SIG-M5 treated with dmso at 0.1 percent for 504 hours (cell line): ENCODE measurements around the gene CPLX1.

Experiments used
- DNase-seq: peaks from one replicate; lab custom pipeline; 2025; ENCODE audit not compliant: unreplicated experiment; lab: John Stamatoyannopoulos, UW

The CPLX1 gene

DNA sequence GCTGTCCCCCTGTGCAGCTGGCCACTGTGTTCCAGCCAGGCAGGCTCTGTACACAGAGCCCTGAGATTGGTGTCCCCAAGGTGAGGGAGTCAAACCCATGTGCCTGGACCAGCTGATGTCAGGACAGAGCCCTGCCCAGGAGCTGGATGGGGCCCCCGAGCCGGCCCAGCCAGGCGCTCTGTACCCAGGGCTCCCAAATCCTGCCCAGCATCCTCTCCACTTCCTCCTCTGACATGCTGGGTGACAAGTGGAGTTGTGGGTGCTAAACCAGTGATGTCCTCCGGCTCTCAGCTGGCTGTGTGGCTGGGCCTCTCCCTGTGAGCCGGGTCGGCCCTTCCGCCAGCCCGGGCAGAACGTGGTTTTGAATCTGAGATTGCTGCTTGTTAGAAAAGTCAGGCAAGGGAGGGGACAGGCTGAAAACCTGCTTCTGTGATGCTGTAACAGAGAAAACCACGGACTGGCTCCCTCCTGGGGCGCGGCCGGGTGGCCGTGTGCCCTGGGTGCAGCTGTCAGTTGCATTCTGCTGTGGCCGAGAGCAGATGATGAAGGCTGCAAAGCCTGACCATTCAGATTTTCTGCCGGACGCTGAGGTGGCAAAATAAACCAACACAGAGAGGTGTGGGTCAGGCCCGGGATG is 7.9 kb upstream of the CPLX1 start:
- DNase-seq = no peak

DNA sequence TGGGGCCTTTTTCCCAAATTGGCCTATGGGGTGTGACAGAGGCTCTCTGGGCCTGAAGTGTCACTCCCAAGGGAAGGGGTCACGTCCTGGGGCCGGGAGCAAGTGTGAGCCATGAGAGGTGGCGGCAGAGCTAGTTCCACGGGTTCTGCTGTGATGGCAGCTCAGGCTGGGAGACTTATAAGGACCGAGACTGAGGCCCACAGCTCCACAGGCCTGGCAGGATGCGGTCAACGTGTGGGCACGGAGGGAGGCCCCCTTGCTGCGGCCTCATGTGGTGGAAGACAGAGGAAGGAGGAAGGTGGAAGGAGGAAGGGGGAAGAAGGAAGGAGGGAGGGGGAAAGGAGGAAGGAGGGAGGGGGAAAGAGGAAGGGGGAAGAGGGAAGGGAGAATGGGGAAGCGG is 7.2 kb upstream of the CPLX1 start:
- no peak for DNase-seq

DNA sequence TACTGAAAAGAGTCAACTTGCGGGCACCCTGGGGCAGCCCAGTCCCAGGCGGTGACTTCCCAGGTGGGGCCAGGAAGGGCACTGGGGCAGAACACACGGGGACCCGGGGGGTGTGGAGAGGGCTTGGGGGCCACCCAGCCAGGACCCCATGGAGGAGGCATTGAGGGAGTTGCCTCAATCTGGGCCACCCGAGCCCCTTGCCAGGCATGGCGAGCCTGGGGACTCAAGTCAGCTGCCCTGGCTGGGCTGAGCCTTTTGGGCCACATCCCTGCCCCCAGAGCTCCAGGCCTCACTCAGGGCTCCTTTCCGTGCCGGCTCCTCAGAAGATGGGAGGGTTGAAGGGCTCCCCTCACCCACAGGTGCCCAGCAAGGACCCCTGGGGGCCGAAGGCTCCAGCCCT is 6.6 kb upstream of the CPLX1 start:
- DNase-seq = no peak

GRCh38 chr4:832108-832507 is 6.2 kb upstream of the CPLX1 start:
- no peak for DNase-seq

GRCh38 chr4:831483-831805 is 5.5 kb upstream of the CPLX1 start:
- DNase-seq = no peak

DNA sequence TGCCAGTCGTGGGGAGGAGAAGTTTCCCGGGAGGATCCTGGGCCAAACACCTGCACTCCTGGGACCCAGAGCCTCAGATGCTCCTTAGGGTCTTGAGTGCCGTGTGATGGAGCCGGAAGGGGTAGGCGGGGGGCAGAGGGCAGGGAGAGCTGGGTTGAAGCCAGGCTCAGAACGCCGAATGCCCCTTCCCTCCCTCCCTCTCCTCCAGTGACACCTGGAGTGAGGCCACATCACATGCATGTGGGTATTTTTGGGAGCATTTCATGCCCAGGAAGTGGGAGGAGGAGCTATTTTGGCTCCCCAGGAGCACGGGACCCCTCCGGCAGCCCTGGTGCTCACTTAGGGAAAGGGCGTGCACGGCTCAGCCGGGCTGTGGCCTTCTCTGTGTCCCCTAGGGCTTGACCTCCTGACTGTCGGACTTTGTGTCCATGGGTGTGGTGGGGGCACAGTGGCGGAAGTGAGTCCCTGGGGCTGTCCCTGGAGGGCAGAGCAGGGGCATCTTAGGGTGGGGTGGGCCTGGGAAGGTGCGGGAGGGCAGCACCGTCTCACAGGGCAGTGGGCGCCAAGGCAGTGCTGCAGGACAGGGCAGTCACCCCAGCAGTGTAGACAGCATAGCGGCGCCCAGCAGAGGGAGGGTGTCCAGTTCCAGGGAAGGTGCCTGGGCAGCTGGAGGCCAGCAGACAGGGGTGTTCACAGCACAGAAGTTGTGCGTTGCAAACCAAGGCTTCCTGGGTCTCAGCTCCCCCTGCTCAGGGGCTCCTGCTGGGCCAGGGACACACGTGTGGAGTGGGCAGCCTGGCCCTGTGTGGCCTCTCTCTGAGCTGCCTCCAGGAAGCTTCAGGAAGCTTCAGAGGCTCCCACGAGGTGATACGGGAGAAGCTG is 4.9 kb upstream of the CPLX1 start:
- no peak for DNase-seq

GRCh38 chr4:829761-830600 is 4.1 kb upstream of the CPLX1 start:
- DNase-seq = no peak

DNA sequence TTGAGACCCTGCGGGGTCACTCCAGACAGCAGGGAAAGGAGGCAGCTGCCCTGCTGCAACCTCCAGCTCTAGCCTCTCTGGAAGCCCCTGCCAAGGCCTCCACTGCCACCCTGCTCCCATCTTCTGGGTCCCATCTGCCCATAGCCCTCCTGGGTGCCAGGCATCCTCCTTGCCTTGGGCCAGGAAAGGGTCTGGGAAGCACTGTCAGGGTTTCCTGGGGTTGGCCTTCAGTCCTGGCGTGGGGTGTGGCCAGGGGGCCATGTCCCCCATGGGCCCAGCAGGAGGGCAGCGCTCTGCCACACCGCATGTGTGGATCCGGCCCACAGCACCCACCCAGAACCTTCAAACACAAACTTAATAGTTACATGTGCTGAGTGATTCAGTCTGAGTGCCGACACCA is 3.4 kb upstream of the CPLX1 start:
- DNase-seq = no peak

DNA sequence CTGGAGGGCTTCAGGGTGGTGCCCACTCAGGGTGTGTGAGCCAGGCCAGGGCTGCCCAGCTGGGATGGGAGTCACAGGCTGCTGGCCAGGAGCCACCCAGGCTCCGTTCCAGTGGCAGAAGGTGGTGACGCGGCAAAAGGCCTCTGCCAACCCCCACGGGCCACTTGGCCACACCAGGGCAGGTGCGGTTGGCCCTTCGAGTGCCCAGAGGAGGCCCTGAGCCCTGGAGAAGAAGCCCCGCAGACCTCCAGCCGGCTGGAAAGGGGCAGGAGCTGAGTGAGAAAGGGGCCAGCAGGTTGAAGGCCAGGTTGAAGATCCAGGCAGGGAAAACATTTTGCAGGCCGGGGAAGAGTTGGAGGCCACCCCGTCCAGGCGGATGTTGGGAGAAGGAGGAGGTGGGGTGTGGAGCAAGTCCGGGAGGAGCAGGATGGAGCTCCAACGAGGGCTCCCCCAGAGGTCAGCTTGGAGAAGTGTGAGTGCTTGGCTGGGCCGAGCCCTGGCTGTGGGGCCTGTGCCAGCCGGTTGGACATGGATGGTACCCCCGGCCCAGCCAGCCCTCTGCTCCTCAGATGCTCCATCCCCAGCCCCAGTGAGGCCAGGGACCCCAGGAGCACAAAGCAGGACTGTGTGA is 2.8 kb upstream of the CPLX1 start:
- no peak for DNase-seq

DNA sequence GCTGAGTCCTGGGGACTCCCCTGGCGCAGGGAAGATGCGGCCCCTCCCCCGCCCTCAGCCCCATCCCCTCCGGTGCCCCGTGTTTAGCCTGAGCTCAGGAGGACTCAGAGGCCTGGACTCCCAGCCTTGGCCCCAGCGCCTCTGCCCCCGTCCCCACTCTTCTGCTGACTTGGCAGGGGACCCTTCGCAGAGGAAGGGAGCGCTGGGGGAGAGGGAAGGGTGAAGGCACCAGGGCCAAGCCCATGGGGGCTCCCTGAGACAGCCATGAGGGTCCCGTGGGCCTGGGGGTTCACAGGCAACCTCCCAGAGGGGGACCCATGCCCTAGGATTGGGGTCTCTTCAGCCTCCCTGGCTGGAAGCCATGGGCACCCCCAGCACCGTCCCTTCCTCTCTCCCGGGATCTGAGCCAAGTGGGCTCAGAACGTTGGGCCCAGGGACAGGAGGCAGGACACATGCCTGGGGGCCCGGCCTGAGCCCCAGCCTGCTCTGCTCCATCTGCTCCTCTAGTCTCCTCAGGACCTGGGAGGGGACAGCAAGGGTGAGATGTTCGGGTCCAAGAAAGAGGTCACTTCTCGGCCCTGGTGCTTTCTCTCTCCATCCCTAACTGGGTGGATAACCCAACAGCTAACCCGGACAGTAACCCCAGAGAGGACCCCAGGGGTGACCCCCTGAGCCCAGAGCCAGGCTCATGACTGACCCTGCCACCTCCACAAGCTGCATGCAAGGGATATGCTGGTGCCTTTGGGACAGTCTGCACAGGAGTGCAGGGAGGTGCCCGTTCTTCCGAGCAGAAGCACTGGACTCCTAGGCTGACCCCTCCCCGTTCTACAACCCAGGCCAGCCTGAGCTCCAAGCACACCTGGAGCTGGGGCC is 1.5 kb upstream of the CPLX1 start:
- no peak for DNase-seq

GRCh38 chr4:826508-827208 is 729 bp upstream of the CPLX1 start:
- DNase-seq = no peak

DNA sequence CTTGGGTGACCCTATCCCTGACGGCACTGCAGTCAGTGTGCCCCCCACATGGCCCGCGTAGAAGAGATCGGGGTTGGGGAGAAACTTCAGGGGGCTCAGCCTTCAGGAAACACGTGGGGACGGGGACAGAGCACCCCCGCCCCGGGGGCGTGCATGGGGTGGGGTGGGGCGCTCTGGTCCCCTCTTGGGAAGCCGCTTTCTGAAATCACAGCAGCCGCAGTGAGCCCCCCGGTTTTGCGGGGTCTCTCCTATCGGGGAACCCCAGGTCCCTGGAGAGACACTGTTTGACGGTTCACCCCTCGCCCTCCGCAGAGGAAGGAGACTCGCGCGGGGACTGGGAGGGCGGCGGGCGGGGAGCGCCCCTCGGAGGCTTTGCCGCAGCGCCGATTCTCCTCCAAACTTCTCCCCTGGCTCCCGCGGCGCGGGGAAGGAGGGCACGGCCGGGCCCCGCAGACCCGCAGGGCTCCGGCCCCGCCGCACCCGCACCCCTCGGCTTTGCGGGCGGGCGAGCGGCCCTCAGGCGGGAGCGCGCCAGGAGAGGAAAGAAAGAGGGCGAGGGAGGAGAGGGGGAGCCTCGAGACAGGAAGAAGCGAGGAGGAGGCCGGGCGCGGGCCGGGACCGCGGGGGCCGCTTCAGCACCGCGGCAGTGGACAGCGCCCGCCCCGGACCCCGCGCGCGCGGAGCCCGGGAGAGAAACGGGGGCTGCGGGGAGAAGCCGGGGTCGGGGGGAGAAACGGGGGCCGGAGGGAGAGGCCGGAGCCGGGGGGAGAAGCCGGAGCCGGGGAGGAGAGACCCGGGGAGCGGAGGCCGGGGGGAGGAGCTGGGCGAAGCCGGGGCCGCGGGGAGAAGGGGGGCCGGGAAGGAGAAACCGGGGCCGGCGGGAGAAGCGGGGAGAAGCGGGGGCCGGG is 612 bp downstream of the CPLX1 start:
- no peak for DNase-seq

GRCh38 chr4:824461-825062 is 1.4 kb downstream of the CPLX1 start:
- DNase-seq = no peak

DNA sequence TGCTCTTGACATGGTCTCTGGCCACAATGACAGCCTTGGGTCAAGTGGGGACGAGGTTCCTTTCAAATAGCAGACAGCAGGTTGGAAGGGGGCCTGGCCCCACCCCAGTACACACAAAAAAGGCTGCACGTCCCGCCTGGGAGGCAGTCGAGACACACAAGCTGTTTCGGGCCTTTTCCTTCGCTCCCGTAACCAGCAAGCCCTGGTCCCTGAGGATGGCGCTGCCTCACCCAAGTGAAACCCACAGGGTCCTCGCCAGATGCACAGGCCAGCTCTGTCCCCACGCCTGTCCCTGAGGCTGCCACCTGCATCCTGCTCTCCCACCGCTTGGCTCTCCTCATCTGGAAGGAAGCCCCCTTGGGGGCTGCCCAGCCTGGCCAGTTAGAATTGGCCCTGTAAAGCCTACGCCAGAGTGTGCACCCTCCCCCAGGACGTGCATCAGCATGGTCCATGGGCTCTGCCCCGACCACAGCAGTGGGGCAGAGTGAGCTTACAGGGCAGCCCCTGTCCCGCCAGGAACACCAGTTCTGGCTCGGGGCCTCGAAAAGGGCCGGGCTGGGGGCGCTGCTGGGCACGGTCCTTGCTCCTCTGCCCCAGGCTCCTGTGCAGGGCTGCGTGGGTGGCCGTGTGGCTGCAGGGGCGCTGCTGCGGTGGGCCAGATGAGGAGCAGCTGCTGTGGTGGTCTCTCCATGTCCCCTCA is 2.0 kb downstream of the CPLX1 start:
- DNase-seq = no peak

DNA sequence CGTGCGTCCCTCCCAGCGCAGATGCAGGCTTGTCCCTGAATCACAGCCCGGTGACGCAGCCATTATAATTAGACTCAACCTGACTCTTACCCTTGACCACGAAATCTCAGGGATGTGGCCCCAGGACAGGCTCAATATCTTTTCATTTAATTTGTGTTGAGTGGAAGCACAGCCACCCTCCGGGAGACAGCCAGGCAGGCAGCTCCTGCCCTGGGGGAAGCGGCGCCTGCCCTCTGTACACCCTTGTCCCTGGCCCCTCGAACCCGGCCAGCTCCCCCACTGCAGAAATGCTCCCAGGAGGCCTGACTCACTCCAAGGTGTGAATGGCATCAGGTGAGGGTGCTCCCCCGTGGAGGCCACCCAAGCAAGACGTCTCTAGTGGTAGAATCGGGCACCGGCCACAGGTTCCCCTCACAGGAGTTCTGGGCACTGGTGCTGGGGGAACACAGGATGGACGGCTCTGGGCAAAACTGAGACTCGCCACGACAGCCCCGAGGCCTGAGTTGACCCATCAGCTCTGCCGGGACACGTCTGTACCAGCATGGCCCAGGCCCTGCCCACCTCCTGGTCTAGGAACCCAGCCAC is 2.7 kb downstream of the CPLX1 start:
- DNase-seq = no peak

DNA sequence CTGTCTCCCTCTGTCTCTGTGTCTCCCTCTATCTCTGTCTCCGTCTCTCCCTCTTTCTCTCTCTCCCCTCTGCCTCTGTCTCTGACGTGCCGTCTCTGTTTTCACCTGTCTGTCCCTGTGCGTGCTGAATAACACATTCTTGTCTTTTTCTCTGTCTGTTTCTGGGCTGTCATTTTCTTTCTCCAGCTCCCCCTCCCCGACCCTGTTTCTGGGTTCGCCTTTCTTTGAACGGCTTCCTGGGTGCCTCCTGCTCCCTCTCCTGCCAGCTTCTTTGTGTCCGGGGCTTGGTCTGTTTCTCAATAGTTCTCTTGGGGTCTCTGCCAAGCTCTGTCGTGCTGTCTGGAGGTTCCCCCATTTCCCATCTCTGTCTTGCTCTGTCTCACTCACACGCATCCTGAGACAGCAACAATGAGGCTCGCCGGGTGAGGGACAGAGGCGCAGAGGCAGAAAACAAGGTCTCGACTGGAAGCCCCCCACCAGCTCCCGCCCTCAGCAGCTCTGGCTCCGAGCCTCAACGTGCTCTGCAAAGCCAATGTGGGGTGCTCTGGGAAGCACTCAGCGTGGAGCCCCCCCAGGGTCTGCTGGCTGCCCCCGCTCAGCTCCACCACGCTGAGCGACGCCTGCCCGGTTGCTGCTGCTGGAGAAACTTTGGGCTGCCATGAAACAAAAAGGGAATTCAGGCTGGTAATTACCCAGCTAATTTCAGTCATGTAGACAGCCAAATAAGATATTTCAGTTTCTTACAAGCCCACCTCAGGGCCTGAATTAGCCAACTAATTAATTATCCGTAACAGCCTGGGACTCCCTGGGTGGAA is 3.4 kb downstream of the CPLX1 start:
- DNase-seq = no peak

- DNase-seq = no peak
Measured at GRCh38 chr4:821631-822030, 4.3 kb downstream of the CPLX1 start.
